HCT116 (cell line): ENCODE data around the gene SLC25A4.

Experiments used
- ATF3 ChIP-seq: IDR thresholded peaks from 2 replicates; pipeline ENCODE4 v1.6.1; 2012
- ELF1 ChIP-seq: IDR thresholded peaks from 2 replicates; pipeline ENCODE4 v1.6.1; 2012; ENCODE audit warnings: low read depth, borderline replicate concordance
- EZH2 ChIP-seq: fragments of 200-600 bp; sonication (generic); IDR thresholded peaks from 2 replicates; pipeline ENCODE4 v1.6.1; 2017; ENCODE audit warnings: antibody characterized with exemption, mixed run types
- EZH2phosphoT487 ChIP-seq: fragments of 200-600 bp; IDR thresholded peaks from 2 replicates; pipeline ENCODE4 v1.6.1; 2018; ENCODE audit warnings: antibody characterized with exemption, borderline replicate concordance
- POLR2A ChIP-seq: IDR thresholded peaks from 2 replicates; pipeline ENCODE4 v1.7.0; 2011; ENCODE audit warnings: borderline replicate concordance; ENCODE audit not compliant: insufficient read depth, insufficient read length; ENCODE audit errors: extremely low read depth
- POLR2AphosphoS5 ChIP-seq: IDR thresholded peaks from 2 replicates; pipeline ENCODE4 v1.6.1; 2011; ENCODE audit warnings: mild to moderate bottlenecking, low read depth, low read length, moderate library complexity
- SIN3A ChIP-seq: IDR thresholded peaks from 2 replicates; pipeline ENCODE4 v1.6.1; 2012; ENCODE audit warnings: low read depth
- SRF ChIP-seq: IDR thresholded peaks from 2 replicates; pipeline ENCODE4 v1.6.1; 2012; ENCODE audit warnings: low read depth
- ZBTB33 ChIP-seq: IDR thresholded peaks from 2 replicates; pipeline ENCODE4 v1.6.1; 2011; ENCODE audit warnings: mild to moderate bottlenecking, low read length, moderate library complexity; ENCODE audit not compliant: insufficient replicate concordance; ENCODE audit errors: extremely low read depth
- ZFX ChIP-seq: fragments of 450-650 bp; IDR thresholded peaks from 2 replicates; pipeline ENCODE4 v1.6.1; 2017
- ZNF274 ChIP-seq: fragments of 200-500 bp; sonication (Bioruptor generic); IDR thresholded peaks from 2 replicates; pipeline ENCODE4 v1.6.1; 2014; ENCODE audit warnings: mild to moderate bottlenecking, low read depth, low read length, inconsistent platforms
- TF ChIP-seq, protein P1 (sequence below), 3 experiments: fragments of 200-600 bp in 1 of 3; sonication (generic) in 1 of 3; IDR thresholded peaks in 2 of 3; conservative IDR thresholded peaks in 1 of 3; 2 replicates each; pipeline ENCODE4 v1.5.1; 2012 to 2017; ENCODE audit warnings: low read depth in 2 of 3, low read length in 2 of 3, antibody characterized with exemption in 1 of 3, borderline replicate concordance in 1 of 3, control low read depth in 1 of 3, mild to moderate bottlenecking in 1 of 3, mixed read lengths in 1 of 3, mixed run types in 1 of 3, moderate library complexity in 1 of 3; ENCODE audit not compliant: insufficient read depth in 1 of 3
- TF ChIP-seq, protein P2 (sequence below): IDR thresholded peaks from 2 replicates; pipeline ENCODE4 v1.6.1; 2012

GRCh38 chr4:185182239-185182638 is 39.2 kb downstream of the SLC25A4 start:
- TF ChIP-seq, protein P1, sequence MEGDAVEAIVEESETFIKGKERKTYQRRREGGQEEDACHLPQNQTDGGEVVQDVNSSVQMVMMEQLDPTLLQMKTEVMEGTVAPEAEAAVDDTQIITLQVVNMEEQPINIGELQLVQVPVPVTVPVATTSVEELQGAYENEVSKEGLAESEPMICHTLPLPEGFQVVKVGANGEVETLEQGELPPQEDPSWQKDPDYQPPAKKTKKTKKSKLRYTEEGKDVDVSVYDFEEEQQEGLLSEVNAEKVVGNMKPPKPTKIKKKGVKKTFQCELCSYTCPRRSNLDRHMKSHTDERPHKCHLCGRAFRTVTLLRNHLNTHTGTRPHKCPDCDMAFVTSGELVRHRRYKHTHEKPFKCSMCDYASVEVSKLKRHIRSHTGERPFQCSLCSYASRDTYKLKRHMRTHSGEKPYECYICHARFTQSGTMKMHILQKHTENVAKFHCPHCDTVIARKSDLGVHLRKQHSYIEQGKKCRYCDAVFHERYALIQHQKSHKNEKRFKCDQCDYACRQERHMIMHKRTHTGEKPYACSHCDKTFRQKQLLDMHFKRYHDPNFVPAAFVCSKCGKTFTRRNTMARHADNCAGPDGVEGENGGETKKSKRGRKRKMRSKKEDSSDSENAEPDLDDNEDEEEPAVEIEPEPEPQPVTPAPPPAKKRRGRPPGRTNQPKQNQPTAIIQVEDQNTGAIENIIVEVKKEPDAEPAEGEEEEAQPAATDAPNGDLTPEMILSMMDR (IDR thresholded peaks at IDR 0.05 in 2 of 3, conservative IDR thresholded peaks at IDR 0.05 in 1 of 3; ENCODE audit: borderline replicate concordance in 1 of 3, insufficient read depth in 1 of 3, low read depth in 2 of 3, low read length in 2 of 3) = no peak
- no peak for TF ChIP-seq POLR2A
- TF ChIP-seq ZNF274 = no peak
- no peak for TF ChIP-seq ZFX
- TF ChIP-seq EZH2 = no peak
- TF ChIP-seq SRF = no peak
- no peak for TF ChIP-seq EZH2phosphoT487
- TF ChIP-seq POLR2AphosphoS5 = no peak
- no peak for TF ChIP-seq ATF3
- no peak for TF ChIP-seq ELF1
- TF ChIP-seq, protein P2, sequence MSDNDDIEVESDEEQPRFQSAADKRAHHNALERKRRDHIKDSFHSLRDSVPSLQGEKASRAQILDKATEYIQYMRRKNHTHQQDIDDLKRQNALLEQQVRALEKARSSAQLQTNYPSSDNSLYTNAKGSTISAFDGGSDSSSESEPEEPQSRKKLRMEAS = no peak
- no peak for TF ChIP-seq ZBTB33
- no peak for TF ChIP-seq SIN3A
